ENCODE data around the gene IRAG1.

IRAG1 gene

GRCh38 chr11:10669258-10670033 lies 24.1 kb downstream of the IRAG1 start:
- peak in 1 of 58 donors; percentile 15 for DNase-seq

- DNase-seq = no peak
Measured at GRCh38 chr11:10667521-10667885, 26.1 kb downstream of the IRAG1 start.

- no peak for DNase-seq
Measured at GRCh38 chr11:10666556-10667520, 26.7 kb downstream of the IRAG1 start.

DNA sequence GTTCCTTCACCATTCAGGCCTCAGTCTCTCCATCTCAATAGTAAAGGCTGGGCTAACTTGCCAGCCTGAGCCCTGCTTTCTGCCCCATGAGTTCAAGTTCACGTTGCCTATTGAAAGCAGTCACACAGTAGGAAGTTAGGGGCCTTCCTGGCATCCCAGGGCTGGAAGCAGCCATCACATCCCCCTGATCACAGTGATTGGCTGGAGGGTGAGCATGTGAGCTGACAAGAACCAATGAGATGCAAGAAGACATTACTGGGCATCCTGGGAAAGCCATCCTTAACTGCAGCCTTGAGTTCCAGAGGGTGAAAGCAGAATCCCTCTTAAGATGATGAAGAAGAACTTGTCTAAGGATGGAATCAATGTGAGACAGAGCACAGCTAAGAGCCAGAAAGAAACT lies 29.1 kb downstream of the IRAG1 start:
- no peak for DNase-seq

DNA sequence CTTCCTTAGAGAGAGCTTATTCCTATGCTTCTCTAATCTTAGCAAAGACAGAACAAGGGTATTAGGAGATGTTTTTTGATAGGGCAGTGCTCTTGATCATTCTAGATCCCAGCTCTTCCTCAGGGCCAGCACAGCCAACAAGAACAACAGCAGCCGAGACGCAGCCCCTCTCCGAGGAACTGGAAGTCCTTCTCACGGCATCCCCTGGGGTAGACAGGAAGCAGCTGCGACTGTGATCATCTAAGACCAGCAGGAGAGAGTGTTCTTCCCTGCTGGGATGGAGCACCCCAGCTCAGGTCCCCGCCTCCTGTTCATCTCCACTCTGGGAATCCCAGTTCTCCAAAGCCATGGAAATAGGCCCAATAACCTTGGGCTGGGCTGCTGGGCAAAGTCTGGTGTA lies 29.6 kb downstream of the IRAG1 start:
- no peak for DNase-seq

DNA sequence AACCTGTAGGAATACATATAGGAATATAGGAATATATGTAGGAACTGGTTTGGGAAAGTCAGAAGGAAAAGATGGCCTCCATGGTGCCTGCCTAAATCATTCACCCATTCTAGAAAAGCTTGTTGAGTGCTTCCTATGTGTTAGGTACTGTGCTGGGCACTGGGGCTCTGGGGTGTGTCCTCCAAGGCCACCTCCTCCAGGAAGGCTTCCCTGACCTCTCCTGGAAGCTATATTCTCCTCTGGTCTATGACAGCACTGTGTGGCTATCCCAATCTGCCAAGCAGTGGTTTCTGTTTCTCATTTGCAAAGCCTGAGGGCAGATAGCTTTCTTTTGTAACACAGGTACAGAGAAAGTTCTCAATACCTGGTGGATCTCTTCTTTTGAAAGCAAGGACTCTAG lies 30.2 kb downstream of the IRAG1 start:
- DNase-seq = no peak

GRCh38 chr11:10660323-10660722 lies 33.2 kb downstream of the IRAG1 start:
- no peak for DNase-seq

DNA sequence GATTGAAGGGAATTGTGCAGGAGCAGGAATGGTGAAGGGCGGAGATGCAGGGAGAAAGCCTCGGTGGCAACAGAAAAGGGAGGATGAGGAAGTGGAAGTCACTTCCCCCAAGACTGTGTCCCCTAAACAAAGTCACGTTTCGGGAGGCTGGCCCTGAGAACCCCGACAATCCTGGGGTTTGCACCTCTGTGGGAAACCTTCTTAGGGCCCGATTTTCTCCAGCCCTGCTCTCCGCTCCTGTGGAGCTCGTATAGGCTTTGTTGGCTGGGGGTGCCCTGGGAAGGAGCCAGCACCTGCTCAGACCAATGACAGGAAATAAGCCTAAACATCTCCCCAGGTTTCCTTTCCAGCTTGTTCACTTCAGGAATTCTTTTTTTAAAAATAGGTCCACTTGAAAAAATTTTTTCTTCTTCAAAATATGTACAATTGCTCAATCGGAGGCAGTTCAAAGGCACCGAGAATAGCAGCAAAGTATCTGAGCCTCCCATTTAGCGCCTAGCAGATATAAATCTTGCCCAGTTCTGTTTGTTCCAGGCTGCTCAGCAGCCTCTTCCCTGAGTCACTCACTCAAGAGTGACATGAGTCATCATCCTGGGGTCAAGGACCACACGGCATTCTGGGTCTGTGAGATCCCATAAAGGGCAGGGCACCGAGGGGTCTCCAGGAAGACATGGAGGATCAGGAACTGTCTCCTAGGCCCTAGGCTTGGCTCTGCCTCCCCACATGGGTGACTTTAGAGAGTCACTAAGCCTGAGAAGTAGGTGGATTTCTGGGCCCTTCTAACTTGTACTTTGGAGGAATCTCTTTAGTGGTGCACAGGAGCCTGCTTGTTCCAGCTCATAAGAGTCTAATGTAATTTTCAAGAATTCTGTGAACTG lies 34.0 kb downstream of the IRAG1 start:
- no peak for DNase-seq

- no peak for DNase-seq
Measured at GRCh38 chr11:10658621-10659338, 34.8 kb downstream of the IRAG1 start.

DNA sequence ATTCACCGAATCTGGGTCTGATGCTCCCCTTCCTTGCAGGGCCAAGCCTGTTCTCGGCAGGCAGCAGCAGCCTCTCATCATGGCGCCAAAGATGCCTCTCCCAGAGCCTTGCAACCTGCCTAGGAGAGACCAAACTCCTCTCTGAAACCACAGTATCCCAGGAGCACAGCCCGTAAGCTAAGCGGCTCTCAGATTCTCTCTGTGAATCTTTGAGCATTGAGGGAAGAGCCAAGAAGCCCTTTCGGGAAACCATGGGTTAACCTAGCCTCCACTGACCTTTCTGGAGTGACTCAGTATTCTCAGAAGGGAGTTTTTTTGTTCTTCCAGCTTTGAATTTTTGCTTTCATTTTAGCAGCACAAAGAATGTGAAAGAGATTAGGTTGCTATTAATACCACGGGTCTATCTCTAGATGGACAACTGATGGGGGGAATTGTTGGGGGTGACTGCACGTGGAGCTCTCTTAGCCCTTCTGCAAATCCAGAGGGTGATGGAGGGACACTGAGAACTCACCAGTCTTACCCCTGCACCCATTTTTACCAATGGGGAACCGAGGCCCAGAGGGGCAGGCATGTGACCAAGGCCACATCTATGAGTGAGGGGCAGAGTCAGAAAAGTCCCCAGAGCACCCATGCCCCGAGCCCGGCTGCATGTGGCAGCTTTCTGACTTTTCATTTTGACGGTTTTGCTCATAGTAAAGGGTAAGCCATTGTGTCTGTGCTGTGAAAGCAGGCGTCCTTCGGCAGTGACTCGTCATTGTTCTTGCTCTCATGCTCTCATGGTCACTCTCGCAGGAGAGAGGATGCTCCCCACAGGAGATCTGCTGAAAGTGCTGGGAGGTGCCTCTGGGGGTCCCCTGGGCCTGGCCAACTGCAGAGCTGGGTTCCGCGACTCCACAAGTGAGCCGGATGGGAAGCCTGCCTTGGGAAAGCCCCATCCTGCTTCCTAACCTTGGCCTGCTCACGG lies 36.0 kb downstream of the IRAG1 start:
- no peak for DNase-seq

GRCh38 chr11:10655943-10656576 lies 37.5 kb downstream of the IRAG1 start:
- DNase-seq = no peak

- DNase-seq = no peak
Measured at GRCh38 chr11:10655227-10655626, 38.3 kb downstream of the IRAG1 start.

GRCh38 chr11:10654811-10655150 lies 38.8 kb downstream of the IRAG1 start:
- no peak for DNase-seq

GRCh38 chr11:10653946-10654810 lies 39.4 kb downstream of the IRAG1 start:
- peak in 9 of 58 donors; percentile 11 to 52 (median 17) for DNase-seq

GRCh38 chr11:10653261-10653660 lies 40.3 kb downstream of the IRAG1 start:
- DNase-seq = no peak

DNA sequence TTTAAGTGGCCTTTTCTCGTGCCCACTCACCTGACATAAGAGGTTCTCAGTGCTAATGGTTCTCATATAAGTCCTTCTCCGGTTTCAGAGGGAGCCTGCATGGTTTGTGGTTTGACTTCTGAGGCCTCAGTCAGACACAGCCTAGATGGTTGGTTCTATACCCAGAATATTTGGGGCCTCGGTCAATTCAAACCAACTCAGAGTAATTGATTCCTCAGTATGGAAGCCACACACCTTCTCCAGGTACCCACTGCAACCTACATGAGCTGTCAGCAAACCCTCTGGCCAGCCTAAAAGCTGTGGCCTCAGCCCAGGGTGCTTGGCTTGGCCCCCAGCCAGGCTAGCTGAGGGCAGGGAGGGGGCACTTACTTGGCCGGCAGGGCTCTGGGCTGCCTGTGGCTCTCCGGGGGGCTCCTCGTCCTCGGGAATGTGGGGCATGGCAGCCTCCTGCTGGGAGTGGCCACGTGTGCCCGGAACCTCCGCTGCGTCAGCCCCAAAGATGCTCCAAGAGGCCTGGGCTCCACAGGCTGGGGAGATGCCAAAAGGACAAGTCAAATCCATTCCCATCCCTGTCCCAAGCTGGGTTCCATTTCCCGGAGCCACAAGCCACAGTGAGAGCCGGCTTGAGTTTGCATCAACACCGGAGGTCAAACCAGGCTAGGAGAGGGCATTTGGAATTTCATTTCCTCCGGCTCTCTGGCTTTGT lies 41.7 kb downstream of the IRAG1 start:
- peak in 2 of 58 donors; percentile 18 to 21 for DNase-seq

DNA sequence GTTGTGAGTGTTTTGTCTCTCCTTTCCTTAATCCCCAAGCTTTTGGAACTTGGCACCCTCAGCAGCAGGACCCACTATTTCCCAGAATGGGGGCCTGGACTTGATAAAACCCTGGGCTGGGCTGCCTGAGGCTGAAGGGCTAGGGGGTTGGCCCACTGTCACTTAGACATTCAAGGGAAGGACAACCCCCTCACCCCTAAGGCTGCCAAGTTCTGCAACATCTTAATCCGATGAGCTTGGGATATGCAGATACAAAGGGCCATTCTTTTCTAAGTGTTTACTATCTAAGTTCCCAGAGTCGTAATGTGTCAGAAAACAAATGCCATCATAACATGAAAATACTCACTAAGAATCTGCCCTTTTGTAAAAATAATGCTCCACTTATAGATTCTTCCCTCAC lies 42.9 kb downstream of the IRAG1 start:
- DNase-seq = no peak
